GM19468 (cell line): ENCODE measurements around the gene HGFAC.

Source experiments
- ATAC-seq: cut with Tn5 transposase; IDR thresholded peaks from one replicate; pipeline ENCODE4 v1.9.1; 2021; ENCODE audit warnings: mild to moderate bottlenecking, moderate library complexity, moderate number of reproducible peaks; ENCODE audit not compliant: unreplicated experiment; ENCODE audit errors: extremely low read depth

HGFAC gene

DNA sequence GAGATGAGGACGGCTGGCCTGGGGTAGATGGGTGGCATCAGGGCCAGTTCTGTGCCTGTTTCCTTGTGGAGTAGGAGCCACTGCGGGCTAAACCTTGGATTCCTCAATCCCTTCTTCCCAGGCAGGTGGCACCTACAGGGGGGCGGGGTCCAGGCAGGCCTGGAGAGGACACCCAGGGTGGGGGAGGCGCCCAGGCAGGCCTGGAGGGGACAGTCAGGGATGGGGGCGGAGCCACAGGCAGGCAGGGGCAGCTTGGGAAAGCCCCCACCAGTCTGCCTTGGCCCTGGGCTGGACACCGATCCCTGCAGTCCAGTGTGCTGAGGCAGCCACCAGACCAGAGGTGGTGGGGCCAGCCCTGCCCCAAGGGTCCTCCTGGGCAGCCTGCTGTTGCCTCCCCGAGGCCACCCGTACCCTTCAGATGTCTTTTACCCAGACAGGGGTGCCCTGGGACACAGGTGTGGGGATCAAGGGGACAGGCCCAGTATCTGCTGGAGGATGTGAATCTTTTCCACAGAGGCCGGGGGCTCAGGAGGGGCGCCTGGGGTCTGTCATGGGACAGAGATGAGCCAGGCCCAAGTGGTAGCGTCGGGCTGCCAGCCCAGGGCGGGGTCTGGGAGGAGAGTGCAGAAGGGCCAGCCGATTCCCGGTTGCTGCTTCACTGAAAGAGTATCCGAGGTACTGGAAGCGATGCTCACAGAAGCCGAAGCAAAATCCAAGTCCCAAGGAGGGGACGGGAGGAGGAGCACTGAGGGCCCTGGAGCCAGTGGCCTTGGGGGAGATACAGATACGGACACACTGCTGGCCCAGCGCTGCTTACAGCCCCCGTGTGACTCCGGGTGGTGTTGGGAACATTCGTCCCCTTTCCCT is 56.0 kb downstream of the HGFAC start:
- no peak for ATAC-seq

DNA sequence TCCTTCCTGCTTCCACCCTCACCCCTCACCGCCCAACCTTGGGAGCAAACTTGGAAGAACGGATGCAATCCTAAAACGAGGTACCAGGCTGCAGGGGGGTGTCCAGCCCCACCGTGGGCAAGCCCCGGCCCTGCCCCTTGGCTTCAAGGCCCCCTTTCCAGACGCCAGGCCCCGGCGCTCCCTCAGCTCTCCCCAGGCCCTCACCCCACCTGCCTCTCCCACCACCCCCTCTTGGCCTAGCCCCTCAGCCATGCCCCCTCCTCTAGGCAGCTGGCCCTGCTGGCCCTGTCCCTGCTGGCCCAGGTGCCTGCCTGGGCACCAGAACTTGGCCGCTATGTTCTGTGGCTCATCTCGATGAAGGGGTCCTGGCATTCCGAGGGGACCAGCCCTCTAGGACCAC is 56.6 kb downstream of the HGFAC start:
- ATAC-seq = no peak
